BE2C (cell line): ENCODE data around the gene SUCLA2.
A peak's percentile ranks its signal among the peaks of the same experiment; 100 is the strongest.

Experiments used
- DNase-seq: peaks from one replicate; pipeline ENCODE4 v3.0.0-alpha.2; 2020
- H3K27me3 ChIP-seq: fragments of 250-450 bp; sonication (Bioruptor Pico); 2 replicates; pipeline ENCODE4 v1.5.1; 2020; ENCODE audit warnings: mild to moderate bottlenecking
- H3K36me3 ChIP-seq: fragments of 250-450 bp; sonication (Bioruptor Pico); 2 replicates; pipeline ENCODE4 v1.5.1; 2020; ENCODE audit warnings: mild to moderate bottlenecking
- H3K4me1 ChIP-seq: fragments of 250-450 bp; sonication (Bioruptor Pico); 2 replicates; pipeline ENCODE4 v1.5.1; 2020
- H3K4me3 ChIP-seq: 2 replicates; pipeline ENCODE4 v1.5.1; 2011; ENCODE audit warnings: low read depth, low read length
- H3K9me3 ChIP-seq: fragments of 250-450 bp; sonication (Bioruptor Pico); 2 replicates; pipeline ENCODE4 v1.5.1; 2020
- CTCF ChIP-seq: IDR thresholded peaks from 2 replicates; pipeline ENCODE4 v1.5.1; 2012; ENCODE audit warnings: mild to moderate bottlenecking, low read depth, low read length

The SUCLA2 gene

DNA sequence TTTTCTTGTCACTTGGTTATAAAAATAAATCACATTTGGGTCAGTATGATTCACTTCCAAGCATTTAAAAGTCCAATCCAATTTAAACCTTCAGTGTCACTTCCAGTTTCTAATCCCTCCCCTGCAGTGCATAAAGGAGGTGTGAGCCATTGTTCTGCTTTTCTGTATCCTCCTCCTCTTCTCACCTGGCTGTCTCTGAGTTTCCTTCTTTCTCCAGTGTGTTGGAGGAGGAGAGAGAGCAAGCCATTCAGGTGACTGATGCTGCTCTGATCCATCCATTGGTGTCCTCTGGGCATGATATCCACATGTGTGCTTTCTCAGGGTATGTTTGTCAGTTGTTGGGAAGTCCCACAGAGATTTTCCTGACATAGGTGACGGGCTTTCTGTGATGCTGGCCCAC is 37.7 kb upstream of the SUCLA2 start:
- Histone ChIP-seq H3K27me3 (no peaks in the 10 kb centered on the region), H3K4me1 (no peaks in the 10 kb centered on the region), H3K36me3 (peaks cover 16% of the 10 kb centered on the region), H3K9me3 (no peaks in the 10 kb centered on the region), H3K4me3 (no peak overlapping the region; the same call in 1 of the 2 replicates)
- no peak for TF ChIP-seq CTCF
- no peak for DNase-seq

DNA sequence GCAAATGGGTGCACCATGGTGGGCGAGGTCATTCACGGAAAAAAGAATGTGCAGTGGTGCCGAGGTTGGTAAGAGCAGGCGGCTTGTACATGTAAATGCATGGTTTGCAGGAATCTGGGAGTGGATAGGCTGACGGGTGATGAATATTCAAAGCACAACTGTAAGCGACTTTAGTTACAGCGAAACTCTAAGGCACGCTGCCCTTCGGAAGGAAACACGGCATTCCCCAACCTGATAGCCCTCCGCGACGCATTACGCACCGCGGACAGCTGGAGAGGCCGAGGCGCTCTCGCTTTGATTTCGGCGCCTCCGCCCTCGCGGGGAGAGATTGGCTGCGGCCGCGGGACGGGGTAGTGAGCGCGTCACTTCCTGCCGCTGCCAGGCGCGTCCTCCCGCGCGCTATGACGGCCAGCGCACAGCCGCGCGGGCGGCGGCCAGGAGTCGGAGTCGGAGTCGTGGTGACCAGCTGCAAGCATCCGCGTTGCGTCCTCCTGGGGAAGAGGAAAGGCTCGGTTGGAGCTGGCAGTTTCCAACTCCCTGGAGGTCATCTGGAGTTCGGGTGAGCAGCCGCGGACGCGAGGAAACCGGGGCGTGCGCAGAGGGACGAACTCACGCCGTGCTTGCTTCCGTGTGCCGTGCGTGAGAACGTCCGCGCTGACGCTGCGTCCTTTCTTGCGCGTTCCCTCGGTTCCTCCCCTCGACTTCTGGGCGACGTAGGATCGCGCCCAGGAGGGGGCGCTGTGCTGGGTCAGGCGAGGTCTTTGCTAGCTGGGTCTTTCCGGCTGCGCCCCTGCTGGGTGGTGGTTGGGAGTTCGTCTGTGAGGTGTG is 36.5 kb upstream of the SUCLA2 start, which contains the start of gene NUDT15:
NUDT15 (plus strand) TSS at position 381 of the 828 bp plus-strand sequence; CDS start at position 402, 21 bp downstream.
- H3K36me3 ChIP-seq: peaks cover 16% of the 10 kb centered on the region
- H3K27me3 ChIP-seq: no peaks in the 10 kb centered on the region
- TF ChIP-seq CTCF: peak; percentile 99
- H3K4me1 ChIP-seq: no peaks in the 10 kb centered on the region
- DNase-seq: peak; percentile 96
- H3K9me3 ChIP-seq: no peaks in the 10 kb centered on the region
- peak within 1 kb of the TSS; percentile 79 for H3K4me3 ChIP-seq

DNA sequence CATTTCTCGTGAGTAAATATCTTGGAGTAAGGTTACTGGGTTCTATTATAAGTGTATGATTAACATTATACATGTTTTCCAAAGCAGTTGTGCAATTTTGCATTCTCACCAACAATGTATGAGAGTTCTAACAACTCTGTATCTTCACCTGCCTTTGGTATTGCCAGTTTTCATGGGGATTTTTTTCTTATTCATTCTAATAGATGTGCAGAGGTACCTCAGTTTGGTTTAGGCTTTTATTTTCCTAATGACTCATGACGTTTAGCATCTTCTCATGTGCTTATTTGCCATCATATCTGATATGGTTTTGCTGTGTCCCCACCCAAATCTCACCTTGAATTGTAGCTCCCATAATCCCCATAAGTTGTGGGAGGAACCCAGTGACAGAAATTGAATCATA is 28.8 kb upstream of the SUCLA2 start:
- no peak for DNase-seq
- Histone ChIP-seq H3K27me3 (no peaks in the 10 kb centered on the region), H3K36me3 (no peaks in the 10 kb centered on the region), H3K4me1 (no peaks in the 10 kb centered on the region), H3K4me3 (no peak overlapping the region), H3K9me3 (no peaks in the 10 kb centered on the region)
- TF ChIP-seq CTCF: no peak

GRCh38 chr13:48028066-48028465 is 27.0 kb upstream of the SUCLA2 start:
- no peaks in the 10 kb centered on the region for H3K9me3 ChIP-seq
- H3K4me3 ChIP-seq: no peak overlapping the region
- TF ChIP-seq CTCF: no peak
- H3K27me3 ChIP-seq: no peaks in the 10 kb centered on the region
- H3K36me3 ChIP-seq: no peaks in the 10 kb centered on the region
- no peak for DNase-seq
- H3K4me1 ChIP-seq: no peaks in the 10 kb centered on the region

- Histone ChIP-seq H3K4me1 (no peaks in the 10 kb centered on the region), H3K4me3 (no peak overlapping the region), H3K9me3 (no peaks in the 10 kb centered on the region; the same call in 1 of the 2 replicates), H3K36me3 (no peaks in the 10 kb centered on the region), H3K27me3 (no peaks in the 10 kb centered on the region)
- no peak for DNase-seq
- no peak for TF ChIP-seq CTCF
These were observed 18.7 kb upstream of the SUCLA2 start for GRCh38 chr13:48019796-48020195.

DNA sequence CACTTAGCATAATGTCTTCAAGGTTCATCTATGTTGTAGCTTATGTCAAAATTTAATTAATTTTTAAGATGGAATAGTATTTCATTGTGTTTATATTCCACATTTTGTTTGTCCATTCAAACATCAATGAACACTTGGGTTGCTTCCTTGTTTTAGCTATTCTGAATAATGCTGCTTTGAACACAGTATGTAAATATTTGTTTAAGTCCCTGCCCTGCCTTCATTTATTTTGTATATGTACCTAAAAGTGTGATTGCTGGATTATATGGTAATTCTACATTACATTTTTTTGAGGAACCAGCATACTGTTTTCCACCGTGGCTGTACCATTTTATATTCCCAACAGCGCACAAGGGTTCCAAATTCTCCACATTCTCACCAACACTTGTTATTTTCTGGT is 17.6 kb upstream of the SUCLA2 start:
- no peaks in the 10 kb centered on the region for H3K4me1 ChIP-seq
- H3K9me3 ChIP-seq: no peaks in the 10 kb centered on the region; the same call in 1 of the 2 replicates
- no peak for TF ChIP-seq CTCF

More for the DNA sequence above, 17.6 kb upstream of the SUCLA2 start:
- Histone ChIP-seq H3K36me3 (no peaks in the 10 kb centered on the region), H3K27me3 (no peaks in the 10 kb centered on the region), H3K4me3 (no peak overlapping the region)
- DNase-seq: no peak
